ENCODE data around the gene FLNB. TPM values are rescaled to one million over a fixed set of nuclear protein-coding genes. Genes with fewer than 3 reads are reported as not detected.

FLNB gene
- total RNA-seq, 4 donors from 2014 or later, result 282 to 707 (median 563) TPM

DNA sequence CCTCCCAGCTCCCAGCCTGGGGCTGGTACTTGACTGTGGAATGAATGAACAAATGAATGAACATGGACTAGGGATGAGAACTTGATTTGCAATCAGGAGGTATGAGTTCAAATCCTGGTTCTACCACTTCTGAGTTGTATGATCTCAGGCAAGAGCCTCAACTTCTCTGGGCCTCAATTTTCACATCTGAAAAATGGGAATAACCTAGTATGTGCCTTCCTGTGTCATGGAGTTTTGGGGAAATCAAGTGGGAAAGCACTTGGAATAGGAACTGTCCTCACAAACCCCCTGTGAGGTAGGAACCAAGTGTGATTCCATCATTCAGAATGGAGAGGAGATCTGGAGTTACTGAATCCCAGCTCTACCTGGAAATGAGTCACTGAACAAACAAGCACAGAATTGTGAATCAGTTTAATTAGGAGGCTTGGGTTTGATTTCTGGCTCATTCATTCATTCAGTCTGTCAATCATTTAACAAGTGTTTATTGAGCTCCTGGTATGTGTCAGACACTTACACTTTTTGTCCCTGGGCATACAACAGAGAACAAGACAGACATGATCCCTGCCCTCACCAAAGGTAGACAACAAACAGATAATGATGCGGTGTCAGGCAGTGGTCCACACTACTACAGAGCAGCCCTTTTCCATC, 172.8 kb downstream of the FLNB start:
- no peaks in the 10 kb centered on the region for H3K36me3 ChIP-seq
- no peak for DNase-seq
- TF ChIP-seq POLR2AphosphoS5 (IDR thresholded peaks at IDR 0.05), result no peak
- TF ChIP-seq EP300 (IDR thresholded peaks at IDR 0.05; ENCODE audit: low read depth), result no peak
- TF ChIP-seq, protein P1, sequence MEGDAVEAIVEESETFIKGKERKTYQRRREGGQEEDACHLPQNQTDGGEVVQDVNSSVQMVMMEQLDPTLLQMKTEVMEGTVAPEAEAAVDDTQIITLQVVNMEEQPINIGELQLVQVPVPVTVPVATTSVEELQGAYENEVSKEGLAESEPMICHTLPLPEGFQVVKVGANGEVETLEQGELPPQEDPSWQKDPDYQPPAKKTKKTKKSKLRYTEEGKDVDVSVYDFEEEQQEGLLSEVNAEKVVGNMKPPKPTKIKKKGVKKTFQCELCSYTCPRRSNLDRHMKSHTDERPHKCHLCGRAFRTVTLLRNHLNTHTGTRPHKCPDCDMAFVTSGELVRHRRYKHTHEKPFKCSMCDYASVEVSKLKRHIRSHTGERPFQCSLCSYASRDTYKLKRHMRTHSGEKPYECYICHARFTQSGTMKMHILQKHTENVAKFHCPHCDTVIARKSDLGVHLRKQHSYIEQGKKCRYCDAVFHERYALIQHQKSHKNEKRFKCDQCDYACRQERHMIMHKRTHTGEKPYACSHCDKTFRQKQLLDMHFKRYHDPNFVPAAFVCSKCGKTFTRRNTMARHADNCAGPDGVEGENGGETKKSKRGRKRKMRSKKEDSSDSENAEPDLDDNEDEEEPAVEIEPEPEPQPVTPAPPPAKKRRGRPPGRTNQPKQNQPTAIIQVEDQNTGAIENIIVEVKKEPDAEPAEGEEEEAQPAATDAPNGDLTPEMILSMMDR (IDR thresholded peaks at IDR 0.05), result no peak
- TF ChIP-seq POLR2A (IDR thresholded peaks at IDR 0.05), result no peak
- in situ Hi-C loops (cut with MboI; ENCODE audit: low pct_ligation_motif_present in 1 of 4, low pct_unique_long_range_greater_than_20kb in 1 of 4, low sequenced_read_pairs in 3 of 4), result loop anchor here in 3 of 4 donors (5.0 to 25.0 kb wide), 3 partner anchors 116 to 344 kb away; no protein-coding TSS in a partner anchor
- H3K27ac ChIP-seq, result no peak overlapping the region
- intact Hi-C loops (cut with DNase I; ENCODE audit: low total_unique reads), result no loop called here
- no peaks in the 10 kb centered on the region for H3K27me3 ChIP-seq
- 74 to 75% methylated on average over 1 of the region's 1 CpG for WGBS, 2 donors (ENCODE audit: low coverage in 1 of 2)
- no peaks in the 10 kb centered on the region for H3K9me3 ChIP-seq
- no peak overlapping the region for H3K4me3 ChIP-seq
- peaks cover 10 to 31% (median 16%) of the 10 kb centered on the region in 4 donors for H3K4me1 ChIP-seq

DNA sequence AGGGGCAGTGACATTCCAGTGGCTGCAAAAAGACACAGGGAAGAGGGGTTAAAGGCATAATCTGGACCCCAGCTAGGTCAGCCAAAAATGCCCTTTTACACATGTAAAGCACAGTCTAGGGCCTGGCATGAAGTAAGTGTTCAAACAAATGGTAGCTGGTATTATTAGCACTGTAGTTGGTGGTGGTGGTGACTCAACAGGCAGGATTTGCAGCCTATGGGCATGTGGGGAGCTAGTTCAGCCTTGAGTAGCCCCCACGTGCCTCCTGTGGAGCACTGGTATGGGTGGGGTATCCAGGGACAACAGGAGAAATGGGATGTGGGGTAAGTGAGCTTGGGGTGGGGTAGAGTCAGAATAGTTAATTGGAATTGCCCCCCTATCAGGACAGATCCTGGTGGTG, 175.0 kb downstream of the FLNB start:
- in situ Hi-C loops (cut with MboI; ENCODE audit: low pct_ligation_motif_present in 1 of 4, low pct_unique_long_range_greater_than_20kb in 1 of 4, low sequenced_read_pairs in 3 of 4) (loop anchor here in 3 of 4 donors (5.0 to 25.0 kb wide), 3 partner anchors 114 to 342 kb away; no protein-coding TSS in a partner anchor), intact Hi-C loops (cut with DNase I; ENCODE audit: low total_unique reads) (no loop called here)
- Histone ChIP-seq H3K27ac (no peak overlapping the region), H3K4me1 (peaks cover 4 to 17% (median 4%) of the 10 kb centered on the region in 4 donors), H3K9me3 (no peaks in the 10 kb centered on the region), H3K4me3 (no peak overlapping the region), H3K27me3 (no peaks in the 10 kb centered on the region), H3K36me3 (no peaks in the 10 kb centered on the region)
- TF ChIP-seq, protein P1 (IDR thresholded peaks at IDR 0.05), result no peak
- TF ChIP-seq EP300 (IDR thresholded peaks at IDR 0.05; ENCODE audit: low read depth), result no peak
- TF ChIP-seq POLR2AphosphoS5 (IDR thresholded peaks at IDR 0.05), result no peak
- no peak for TF ChIP-seq POLR2A (IDR thresholded peaks at IDR 0.05)
- WGBS, 2 donors (ENCODE audit: low coverage in 1 of 2), result 100% methylated on average over 1 of the region's 1 CpG; no CpG with 5 or more reads in 1 of the 2 donors
- DNase-seq, result no peak

DNA sequence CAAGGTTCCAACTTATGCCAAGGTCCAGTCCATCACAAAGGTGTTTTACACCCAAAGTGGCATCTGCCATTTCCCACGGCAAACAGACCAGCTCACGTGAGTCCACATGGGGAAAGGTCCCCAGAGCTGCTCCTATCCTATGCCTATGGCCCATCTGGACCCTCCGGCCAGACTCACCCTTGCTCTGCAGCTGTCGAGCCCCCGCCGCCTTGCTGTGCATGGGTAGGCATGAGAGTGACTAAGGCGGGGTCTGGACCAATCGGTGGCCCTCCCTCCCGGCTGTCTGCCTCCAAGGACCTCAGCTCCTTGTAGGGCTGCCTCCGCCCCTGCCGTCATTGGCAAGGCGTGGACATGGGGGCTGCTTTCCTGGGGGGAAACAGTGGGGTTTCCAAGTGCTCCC, 175.7 kb downstream of the FLNB start:
- TF ChIP-seq POLR2AphosphoS5 (IDR thresholded peaks at IDR 0.05) (no peak), POLR2A (IDR thresholded peaks at IDR 0.05) (no peak), EP300 (IDR thresholded peaks at IDR 0.05; ENCODE audit: low read depth) (no peak)
- TF ChIP-seq, protein P1 (IDR thresholded peaks at IDR 0.05), result no peak
- no peaks in the 10 kb centered on the region for H3K27me3 ChIP-seq
- in situ Hi-C loops (cut with MboI; ENCODE audit: low pct_ligation_motif_present in 1 of 4, low pct_unique_long_range_greater_than_20kb in 1 of 4, low sequenced_read_pairs in 3 of 4) (loop anchor here in 3 of 4 donors (5.0 to 25.0 kb wide), 3 partner anchors 113 to 341 kb away; no protein-coding TSS in a partner anchor), intact Hi-C loops (cut with DNase I; ENCODE audit: low total_unique reads) (no loop called here)
- no peak overlapping the region for H3K4me3 ChIP-seq
- no peak for DNase-seq
- no peak overlapping the region for H3K27ac ChIP-seq
- H3K4me1 ChIP-seq, result peaks cover 0 to 10% (median 0%) of the 10 kb centered on the region in 4 donors
- H3K36me3 ChIP-seq, result no peaks in the 10 kb centered on the region
- 88% methylated on average over 12 of the region's 12 CpGs; no CpG with 5 or more reads in 1 of the 2 donors for WGBS, 2 donors (ENCODE audit: low coverage in 1 of 2)
- no peaks in the 10 kb centered on the region for H3K9me3 ChIP-seq

DNA sequence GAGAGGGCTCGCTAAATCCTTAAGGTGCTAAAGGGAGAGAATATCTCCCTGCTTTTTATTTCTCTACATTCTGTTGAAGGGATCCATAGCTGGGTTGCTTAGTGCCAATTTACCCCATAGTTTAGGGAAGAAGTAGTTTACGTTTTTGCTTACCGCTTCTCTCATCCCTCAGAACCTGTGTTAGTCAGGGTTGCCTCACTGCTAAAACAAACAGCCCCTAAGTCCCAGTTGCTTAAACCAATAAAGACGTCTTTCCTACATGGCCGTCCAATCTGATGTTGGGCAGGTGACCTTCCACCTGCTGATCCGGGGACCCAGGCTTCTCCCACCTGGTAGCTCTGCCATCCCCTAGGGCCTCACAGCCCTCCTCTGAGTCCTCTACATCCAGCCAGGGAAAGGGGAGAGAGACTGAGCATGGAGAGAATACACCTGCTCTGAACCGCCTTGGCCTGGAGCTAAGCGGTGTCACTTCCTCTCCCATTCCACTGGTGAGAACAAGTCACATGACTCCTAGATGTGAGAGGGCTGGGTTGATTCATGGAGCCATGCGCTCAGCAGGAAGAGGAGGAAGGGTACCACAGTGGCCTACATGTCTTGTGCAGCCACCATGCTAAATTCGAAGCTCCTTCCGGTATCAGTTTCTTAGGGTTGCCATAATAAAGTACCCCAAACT, 176.2 kb downstream of the FLNB start:
- TF ChIP-seq, protein P1 (IDR thresholded peaks at IDR 0.05), result no peak
- TF ChIP-seq EP300 (IDR thresholded peaks at IDR 0.05; ENCODE audit: low read depth) (no peak), POLR2A (IDR thresholded peaks at IDR 0.05) (no peak), POLR2AphosphoS5 (IDR thresholded peaks at IDR 0.05) (no peak)
- Histone ChIP-seq H3K9me3 (no peaks in the 10 kb centered on the region), H3K4me1 (peaks cover 0 to 10% (median 0%) of the 10 kb centered on the region in 4 donors), H3K36me3 (no peaks in the 10 kb centered on the region), H3K27me3 (no peaks in the 10 kb centered on the region), H3K4me3 (no peak overlapping the region), H3K27ac (no peak overlapping the region)
- in situ Hi-C loops (cut with MboI; ENCODE audit: low pct_ligation_motif_present in 1 of 4, low pct_unique_long_range_greater_than_20kb in 1 of 4, low sequenced_read_pairs in 3 of 4) (loop anchor here in 3 of 4 donors (5.0 to 25.0 kb wide), 3 partner anchors 113 to 340 kb away; no protein-coding TSS in a partner anchor), intact Hi-C loops (cut with DNase I; ENCODE audit: low total_unique reads) (no loop called here)
- DNase-seq, result no peak
- WGBS, 2 donors (ENCODE audit: low coverage in 1 of 2), result 92 to 93% methylated on average over 2 to 11 of the region's 11 CpGs
